ENCODE results near the gene DNAI1. TPM values are rescaled to one million over a fixed set of nuclear protein-coding genes. Genes with fewer than 3 reads are reported as not detected.

Gene DNAI1
- total RNA-seq, 1 experiment from 2014 or later: not detected

- ATAC-seq (no peak), DNase-seq (no peak)
- Histone ChIP-seq H3F3A (ENCODE audit: low read length, unreplicated experiment) (no peaks in the 10 kb centered on the region), H2AFZ (ENCODE audit: low read length) (no peak overlapping the region), H3K4me1 (ENCODE audit: insufficient read depth, low read length) (no peaks in the 10 kb centered on the region), H3K4me2 (ENCODE audit: low read length) (no peak overlapping the region), H3K9me2 (replicated peaks; ENCODE audit: low read length) (no peaks in the 10 kb centered on the region), H4K20me1 (ENCODE audit: low read length) (no peaks in the 10 kb centered on the region), H3K36me3 (ENCODE audit: low read depth, low read length) (no peaks in the 10 kb centered on the region), H3K9me3 (ENCODE audit: low read length) (no peaks in the 10 kb centered on the region), H3K27me3 (ENCODE audit: low read length) (no peaks in the 10 kb centered on the region), H3K4me3 (ENCODE audit: low read length) (no peak overlapping the region), H3K79me2 (ENCODE audit: low read length) (no peaks in the 10 kb centered on the region), H3K9ac (ENCODE audit: low read length) (no peak overlapping the region), H3K27ac (ENCODE audit: low read length) (no peak overlapping the region)
- no TSS peak for BruUV-seq (replicated peaks)
- ChIA-PET POLR2A (ENCODE audit: unreplicated experiment) (no interaction called here), CTCF (no interaction called here)
- intact Hi-C loops (cut with micrococcal nuclease): no loop called here
- TF ChIP-seq EZH2 (IDR thresholded peaks at IDR 0.05; ENCODE audit: low read length, unreplicated experiment) (no peak), EZH2phosphoT487 (IDR thresholded peaks at IDR 0.05; ENCODE audit: borderline replicate concordance, low read length) (no peak), CTCF (conservative IDR thresholded peaks at IDR 0.05; ENCODE audit: low read depth, low read length) (no peak)
Observed at GRCh38 chr9:34551751-34552605, 93.4 kb downstream of the DNAI1 start.

DNA sequence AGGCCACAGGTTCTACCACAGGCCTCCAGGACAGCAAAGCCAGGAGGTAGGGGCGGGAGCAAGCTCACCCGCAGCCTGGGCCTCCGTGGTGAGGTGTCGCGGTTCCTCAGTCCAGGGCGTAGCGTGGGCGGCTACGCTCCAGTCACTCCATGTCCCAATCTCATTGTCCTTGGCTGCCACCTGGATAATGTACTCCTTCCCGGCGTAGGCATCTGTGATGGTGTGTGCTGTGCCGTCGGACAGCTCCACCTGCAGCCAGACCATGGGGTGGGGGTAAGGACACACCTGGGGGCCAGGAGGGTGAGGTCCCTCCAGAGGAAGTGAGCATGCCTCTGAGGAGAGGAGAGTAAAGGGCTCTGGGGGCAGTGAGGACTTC lies 94.0 kb downstream of the DNAI1 start:
- BruUV-seq (replicated peaks): no TSS peak
- CTCF ChIA-PET: no interaction called here
- Histone ChIP-seq H3K9me3 (ENCODE audit: low read length) (no peaks in the 10 kb centered on the region), H3K9me2 (replicated peaks; ENCODE audit: low read length) (no peaks in the 10 kb centered on the region), H3F3A (ENCODE audit: low read length, unreplicated experiment) (no peaks in the 10 kb centered on the region), H3K4me3 (ENCODE audit: low read length) (no peak overlapping the region), H3K27me3 (ENCODE audit: low read length) (no peaks in the 10 kb centered on the region), H3K36me3 (ENCODE audit: low read depth, low read length) (no peaks in the 10 kb centered on the region), H3K9ac (ENCODE audit: low read length) (no peak overlapping the region), H3K79me2 (ENCODE audit: low read length) (no peaks in the 10 kb centered on the region), H3K4me1 (ENCODE audit: insufficient read depth, low read length) (no peaks in the 10 kb centered on the region), H2AFZ (ENCODE audit: low read length) (no peak overlapping the region), H3K4me2 (ENCODE audit: low read length) (no peak overlapping the region), H4K20me1 (ENCODE audit: low read length) (no peaks in the 10 kb centered on the region), H3K27ac (ENCODE audit: low read length) (no peak overlapping the region)
- ATAC-seq: no peak
- POLR2A ChIA-PET (ENCODE audit: unreplicated experiment): no interaction called here
- intact Hi-C loops (cut with micrococcal nuclease): no loop called here
- no peak for TF ChIP-seq CTCF (conservative IDR thresholded peaks at IDR 0.05; ENCODE audit: low read depth, low read length)
- no peak for TF ChIP-seq EZH2 (IDR thresholded peaks at IDR 0.05; ENCODE audit: low read length, unreplicated experiment)
- TF ChIP-seq EZH2phosphoT487 (IDR thresholded peaks at IDR 0.05; ENCODE audit: borderline replicate concordance, low read length): no peak
- DNase-seq: no peak

- no peaks in the 10 kb centered on the region for H4K20me1 ChIP-seq (ENCODE audit: low read length)
- no peaks in the 10 kb centered on the region for H3K27me3 ChIP-seq (ENCODE audit: low read length)
- no TSS peak for BruUV-seq (replicated peaks)
- H3K9me2 ChIP-seq (replicated peaks; ENCODE audit: low read length): no peaks in the 10 kb centered on the region
- H3K27ac ChIP-seq (ENCODE audit: low read length): no peak overlapping the region
- TF ChIP-seq EZH2 (IDR thresholded peaks at IDR 0.05; ENCODE audit: low read length, unreplicated experiment) (no peak), EZH2phosphoT487 (IDR thresholded peaks at IDR 0.05; ENCODE audit: borderline replicate concordance, low read length) (no peak), CTCF (conservative IDR thresholded peaks at IDR 0.05; ENCODE audit: low read depth, low read length) (no peak)
- H2AFZ ChIP-seq (ENCODE audit: low read length): no peak overlapping the region
- H3K4me1 ChIP-seq (ENCODE audit: insufficient read depth, low read length): no peaks in the 10 kb centered on the region
- H3K4me2 ChIP-seq (ENCODE audit: low read length): no peak overlapping the region
- ChIA-PET POLR2A (ENCODE audit: unreplicated experiment) (no interaction called here), CTCF (no interaction called here)
- ATAC-seq: no peak
- H3F3A ChIP-seq (ENCODE audit: low read length, unreplicated experiment): no peaks in the 10 kb centered on the region
- no peak for DNase-seq
- H3K9ac ChIP-seq (ENCODE audit: low read length): no peak overlapping the region
- no peaks in the 10 kb centered on the region for H3K36me3 ChIP-seq (ENCODE audit: low read depth, low read length)
- no peaks in the 10 kb centered on the region for H3K79me2 ChIP-seq (ENCODE audit: low read length)
- H3K9me3 ChIP-seq (ENCODE audit: low read length): no peaks in the 10 kb centered on the region
- intact Hi-C loops (cut with micrococcal nuclease): no loop called here
- no peak overlapping the region for H3K4me3 ChIP-seq (ENCODE audit: low read length)
Observed at GRCh38 chr9:34552986-34553385, 94.4 kb downstream of the DNAI1 start.

Data from PC-3 (cell line).